Natural killer cell (primary cell): ENCODE results near the gene WDR35. TPM values are rescaled to one million over a fixed set of nuclear protein-coding genes. Genes with fewer than 3 reads are reported as not detected.

Experiments
- ATAC-seq, 3 donors: fragments of 150-1000 bp in 2 of 3; fragments of 200-7000 bp in 1 of 3; cut with Tn5 transposase; 1 replicate in 1 of 3; 2 replicates in 2 of 3; pipeline ENCODE4 v1.10.0; 2021; ENCODE audit warnings: mild to moderate bottlenecking in 2 of 3, moderate library complexity in 2 of 3
- DNase-seq, 2 donors: peaks; one replicate each; pipeline versions ENCODE4 v3.0.0 to v3.0.0-alpha.2; 2013 to 2021; ENCODE audit warnings: mixed read lengths in 1 of 2
- H3K27ac ChIP-seq: one replicate; pipeline ENCODE4 v1.5.1; 2013; ENCODE audit warnings: mild to moderate bottlenecking, low read length
- H3K27me3 ChIP-seq: one replicate; pipeline ENCODE4 v1.6.1; 2013; ENCODE audit warnings: low read length; ENCODE audit not compliant: control insufficient read depth, insufficient read depth
- H3K36me3 ChIP-seq: one replicate; pipeline ENCODE4 v1.6.1; 2013; ENCODE audit warnings: low read length; ENCODE audit not compliant: control insufficient read depth, insufficient read depth
- H3K4me1 ChIP-seq: one replicate; pipeline ENCODE4 v1.6.1; 2013; ENCODE audit warnings: low read length; ENCODE audit not compliant: control insufficient read depth, insufficient read depth
- H3K4me3 ChIP-seq: one replicate; pipeline ENCODE4 v1.5.1; 2013; ENCODE audit warnings: low read length
- H3K9me3 ChIP-seq: one replicate; pipeline ENCODE4 v1.6.1; 2013; ENCODE audit warnings: low read length; ENCODE audit not compliant: control insufficient read depth, insufficient read depth
- H3K27ac Mint-ChIP-seq, 2 donors: one replicate each; pipeline ENCODE4 v1.8.0; 2022; ENCODE audit warnings: mild to moderate bottlenecking in 2 of 2, mixed read lengths in 2 of 2, moderate library complexity in 1 of 2
- H3K27me3 Mint-ChIP-seq, 2 donors: one replicate each; pipeline ENCODE4 v1.8.0; 2022; ENCODE audit warnings: low read depth in 2 of 2, mixed read lengths in 2 of 2
- H3K36me3 Mint-ChIP-seq: one replicate; pipeline ENCODE4 v1.8.0; 2022; ENCODE audit warnings: mixed read lengths
- H3K4me1 Mint-ChIP-seq, 2 donors: one replicate each; pipeline ENCODE4 v1.8.0; 2022; ENCODE audit warnings: mixed read lengths in 2 of 2
- H3K4me3 Mint-ChIP-seq: one replicate; pipeline ENCODE4 v1.8.0; 2022; ENCODE audit warnings: mild to moderate bottlenecking, moderate library complexity, mixed read lengths
- H3K9me3 Mint-ChIP-seq, 2 donors: one replicate each; pipeline ENCODE4 v1.8.0; 2022; ENCODE audit warnings: mixed read lengths in 2 of 2
- CTCF ChIP-seq: fragments of 200-600 bp; IDR thresholded peaks from one replicate; pipeline ENCODE4 v1.8.0; 2022; ENCODE audit warnings: antibody characterized with exemption
- WGBS: methylation state at CpG from one replicate; pipeline ENCODE4 v1.1.7; 2013; ENCODE audit warnings: missing lambda C conversion rate; ENCODE audit not compliant: insufficient coverage; 5-methylcytosine and 5-hydroxymethylcytosine counted together
- intact Hi-C: fragments of 100-400 bp; cut with micrococcal nuclease; formaldehyde crosslinking; loops from one replicate; pipeline ENCODE4 v1.14.2; 2022
- total RNA-seq, 4 donors: library from RNA; stranded (reverse); fragments of 120-200 nt in 1 of 4; gene quantifications; one replicate each; pipeline versions ENCODE4 v1.2.3 to v1.2.4, GENCODE V29; 2013 to 2022

The WDR35 gene
- total RNA-seq, 3 donors from 2014 or later (not counting 1 experiment from before 2014, with no cell fraction given) = 5.8 to 8.3 (median 7.7) TPM

GRCh38 chr2:19942199-19942598 is 47.7 kb downstream of the WDR35 start:
- H3K27ac Mint-ChIP-seq = no peak overlapping the region
- peaks cover 6% of the 10 kb centered on the region for H3K36me3 Mint-ChIP-seq
- ATAC-seq (no peak), DNase-seq (no peak)
- no peaks in the 10 kb centered on the region for H3K4me1 Mint-ChIP-seq
- H3K27me3 Mint-ChIP-seq = no peaks in the 10 kb centered on the region
- no peak overlapping the region for H3K4me3 Mint-ChIP-seq
- Histone ChIP-seq H3K36me3 (peaks cover 11% of the 10 kb centered on the region), H3K4me3 (no peak overlapping the region), H3K4me1 (no peaks in the 10 kb centered on the region), H3K27me3 (no peaks in the 10 kb centered on the region), H3K9me3 (no peaks in the 10 kb centered on the region), H3K27ac (no peak overlapping the region)
- H3K9me3 Mint-ChIP-seq = no peaks in the 10 kb centered on the region
- intact Hi-C loops = no loop called here
- no peak for TF ChIP-seq CTCF

DNA sequence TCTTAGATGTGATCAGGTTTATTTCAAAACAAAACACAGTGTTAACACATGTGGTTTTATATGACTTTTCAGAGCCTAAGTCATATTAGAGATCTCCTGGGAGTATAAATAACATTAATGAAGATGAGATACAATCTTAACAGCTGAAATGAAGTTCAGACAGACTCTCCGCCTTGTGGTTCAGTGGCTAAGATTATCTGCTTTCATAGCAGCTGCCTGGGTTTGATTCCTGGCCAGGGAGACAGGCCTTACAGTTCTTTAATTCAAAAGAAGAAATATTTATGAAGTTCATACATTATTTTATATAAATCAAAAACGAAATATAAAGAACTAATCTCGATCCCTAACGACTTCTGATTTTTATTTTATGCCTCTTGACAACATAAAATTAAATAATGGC is 52.9 kb downstream of the WDR35 start:
- DNase-seq (no peak), ATAC-seq (no peak)
- intact Hi-C loops = no loop called here
- 100% methylated on average over 1 of the region's 4 CpGs for WGBS
- Mint-ChIP-seq H3K27me3 (no peaks in the 10 kb centered on the region), H3K4me3 (no peak overlapping the region), H3K9me3 (no peaks in the 10 kb centered on the region), H3K27ac (no peak overlapping the region), H3K4me1 (no peaks in the 10 kb centered on the region), H3K36me3 (peaks cover 6% of the 10 kb centered on the region)
- no peak overlapping the region for H3K27ac ChIP-seq
- no peak for TF ChIP-seq CTCF
- no peaks in the 10 kb centered on the region for H3K9me3 ChIP-seq
- H3K36me3 ChIP-seq = peaks cover 23% of the 10 kb centered on the region
- no peaks in the 10 kb centered on the region for H3K27me3 ChIP-seq
- H3K4me1 ChIP-seq = no peaks in the 10 kb centered on the region
- H3K4me3 ChIP-seq = no peak overlapping the region

- no peaks in the 10 kb centered on the region for H3K27me3 ChIP-seq
- no peak overlapping the region for H3K27ac ChIP-seq
- no peak overlapping the region for H3K4me3 Mint-ChIP-seq
- H3K4me3 ChIP-seq = no peak overlapping the region
- no peak overlapping the region for H3K27ac Mint-ChIP-seq
- ATAC-seq = no peak
- peaks cover 6% of the 10 kb centered on the region for H3K36me3 Mint-ChIP-seq
- H3K36me3 ChIP-seq = peaks cover 24% of the 10 kb centered on the region
- H3K4me1 Mint-ChIP-seq = no peaks in the 10 kb centered on the region
- intact Hi-C loops = no loop called here
- TF ChIP-seq CTCF = no peak
- DNase-seq = no peak
- H3K9me3 ChIP-seq = no peaks in the 10 kb centered on the region
- no peaks in the 10 kb centered on the region for H3K27me3 Mint-ChIP-seq
- no peaks in the 10 kb centered on the region for H3K9me3 Mint-ChIP-seq
- WGBS = 88% methylated on average over 1 of the region's 2 CpGs
- H3K4me1 ChIP-seq = no peaks in the 10 kb centered on the region
Measured at GRCh38 chr2:19936203-19936602, 53.7 kb downstream of the WDR35 start.

DNA sequence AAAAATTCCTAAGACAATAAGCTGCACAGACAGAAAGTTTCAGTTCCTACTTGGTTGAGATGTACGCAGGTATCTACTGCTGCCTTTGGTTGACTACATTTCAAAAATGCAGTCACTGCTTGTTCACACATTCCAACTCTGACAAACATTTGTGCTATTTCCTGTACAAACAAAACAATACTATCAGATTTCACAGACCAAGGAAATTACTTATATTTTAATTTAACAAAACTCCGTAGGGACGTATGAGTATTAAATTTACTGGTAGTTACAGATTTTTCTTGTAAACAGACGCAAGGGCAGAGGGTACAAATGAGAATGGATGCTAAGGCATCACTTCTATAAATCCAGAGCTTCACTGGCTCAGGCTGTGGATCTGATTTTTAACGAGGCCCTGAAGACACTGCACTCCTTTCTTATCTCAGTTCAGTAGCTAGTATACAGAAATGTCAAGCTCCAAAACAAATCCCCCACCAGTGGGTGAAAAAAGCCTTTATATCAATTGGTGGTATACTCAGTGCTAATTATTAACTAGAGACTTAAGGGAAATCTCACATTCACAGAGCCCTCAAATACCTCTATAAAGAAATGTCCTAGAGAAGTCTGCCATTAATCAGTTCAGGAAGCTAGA is 56.4 kb downstream of the WDR35 start:
- H3K4me1 ChIP-seq = no peaks in the 10 kb centered on the region
- Mint-ChIP-seq H3K4me1 (no peaks in the 10 kb centered on the region), H3K9me3 (peaks cover 0 to 5% of the 10 kb centered on the region in 2 donors), H3K27me3 (no peaks in the 10 kb centered on the region), H3K4me3 (no peak overlapping the region), H3K27ac (no peak overlapping the region), H3K36me3 (peaks cover 13% of the 10 kb centered on the region)
- no peak for TF ChIP-seq CTCF
- no peaks in the 10 kb centered on the region for H3K27me3 ChIP-seq
- WGBS = 90% methylated on average over 3 of the region's 5 CpGs
- H3K4me3 ChIP-seq = no peak overlapping the region
- ATAC-seq (no peak), DNase-seq (no peak)
- peaks cover 32% of the 10 kb centered on the region for H3K36me3 ChIP-seq
- H3K27ac ChIP-seq = no peak overlapping the region
- peaks cover 4% of the 10 kb centered on the region for H3K9me3 ChIP-seq
- intact Hi-C loops = no loop called here
